Thoracic aorta (tissue), 2 donors: ENCODE data around the gene IBSP. TPM values are rescaled to one million over a fixed set of nuclear protein-coding genes. Genes with fewer than 3 reads are reported as not detected.

Source experiments
- ATAC-seq: fragments of 150-250 bp; one replicate; pipeline ENCODE4 v1.8.0; 2017; ENCODE audit warnings: low read depth; ENCODE audit not compliant: insufficient number of reproducible peaks, low FRiP score
- DNase-seq: peaks from one replicate; pipeline ENCODE4 v3.0.0-alpha.2; 2020; ENCODE audit warnings: low spot score
- H3K27ac ChIP-seq, 2 donors: fragments of 200-600 bp; sonication (generic); 1 replicate in 1 of 2; 2 replicates in 1 of 2; pipeline ENCODE4 v1.5.1; 2016; ENCODE audit warnings: mild to moderate bottlenecking in 2 of 2, moderate library complexity in 2 of 2
- H3K27me3 ChIP-seq: fragments of 200-600 bp; sonication (generic); replicated peaks from 2 replicates; pipeline ENCODE4 v1.6.0; 2016; ENCODE audit warnings: mild to moderate bottlenecking; ENCODE audit not compliant: insufficient read depth
- H3K36me3 ChIP-seq: fragments of 200-600 bp; sonication (generic); one replicate; pipeline ENCODE4 v1.5.1; 2016
- H3K4me1 ChIP-seq, 2 donors: fragments of 200-600 bp; sonication (generic); 1 replicate in 1 of 2; 2 replicates in 1 of 2; pipeline versions ENCODE4 v1.5.1 to v1.6.0; 2016; ENCODE audit warnings: low read depth in 2 of 2, mild to moderate bottlenecking in 1 of 2; ENCODE audit not compliant: control insufficient read depth in 1 of 2
- H3K4me3 ChIP-seq: fragments of 200-600 bp; sonication (generic); 2 replicates; pipeline ENCODE4 v1.5.1; 2016; ENCODE audit warnings: mild to moderate bottlenecking
- H3K9me3 ChIP-seq: fragments of 200-600 bp; sonication (generic); 2 replicates; pipeline ENCODE4 v1.5.1; 2016
- CTCF ChIP-seq: fragments of 200-600 bp; sonication (generic); IDR thresholded peaks from one replicate; pipeline ENCODE4 v1.5.1; 2019; ENCODE audit warnings: antibody characterized with exemption
- total RNA-seq, 2 donors: library from RNA; depleted of rRNA; stranded (reverse); fragments of >200 nt; gene quantifications; one replicate each; pipeline versions ENCODE4 v1.1.0 to v1.2.3, GENCODE V29; 2016

The IBSP gene
- total RNA-seq, 2 donors from 2014 or later = not detected

- no peak overlapping the region for H3K27ac ChIP-seq
Measured at GRCh38 chr4:87840149-87840548, 40.8 kb downstream of the IBSP start.

GRCh38 chr4:87843936-87844335, 44.6 kb downstream of the IBSP start:
- TF ChIP-seq CTCF = no peak
- ATAC-seq (peak; percentile 91), DNase-seq (no peak)
- Histone ChIP-seq H3K27ac (peak overlapping the region; percentile 65 to 67), H3K36me3 (no peaks in the 10 kb centered on the region), H3K4me3 (peak overlapping the region; percentile 20), H3K9me3 (no peaks in the 10 kb centered on the region), H3K4me1 (peaks cover 3 to 19% of the 10 kb centered on the region in 2 donors), H3K27me3 (no peaks in the 10 kb centered on the region)

More at GRCh38 chr4:87840149-87840548, 40.8 kb downstream of the IBSP start:
- Histone ChIP-seq H3K27me3 (no peaks in the 10 kb centered on the region), H3K36me3 (no peaks in the 10 kb centered on the region), H3K4me1 (peaks cover 3 to 21% of the 10 kb centered on the region in 2 donors), H3K4me3 (no peak overlapping the region), H3K9me3 (no peaks in the 10 kb centered on the region)
- DNase-seq = no peak
- ATAC-seq = no peak
- TF ChIP-seq CTCF = no peak

GRCh38 chr4:87844452-87844851, 45.1 kb downstream of the IBSP start:
- ATAC-seq (no peak), DNase-seq (no peak)
- no peak for TF ChIP-seq CTCF
- H3K27ac ChIP-seq = peak overlapping the region; percentile 65 to 67
- no peaks in the 10 kb centered on the region for H3K9me3 ChIP-seq
- peak overlapping the region; percentile 20 for H3K4me3 ChIP-seq
- peaks cover 3 to 13% of the 10 kb centered on the region in 2 donors for H3K4me1 ChIP-seq
- no peaks in the 10 kb centered on the region for H3K27me3 ChIP-seq
- no peaks in the 10 kb centered on the region for H3K36me3 ChIP-seq

- no peaks in the 10 kb centered on the region for H3K36me3 ChIP-seq
- H3K4me3 ChIP-seq = no peak overlapping the region
- H3K4me1 ChIP-seq = peaks cover 3 to 11% of the 10 kb centered on the region in 2 donors
- no peaks in the 10 kb centered on the region for H3K27me3 ChIP-seq
- ATAC-seq = no peak
- no peak for TF ChIP-seq CTCF
- no peak overlapping the region for H3K27ac ChIP-seq
- H3K9me3 ChIP-seq = no peaks in the 10 kb centered on the region
- no peak for DNase-seq
Measured at GRCh38 chr4:87846226-87846625, 46.9 kb downstream of the IBSP start.

GRCh38 chr4:87848622-87849351, 49.4 kb downstream of the IBSP start:
- no peak for DNase-seq
- H3K4me3 ChIP-seq = peak overlapping the region; percentile 65
- peak overlapping the region in 1 of 2 donors; percentile 4 for H3K27ac ChIP-seq

More at GRCh38 chr4:87848622-87849351, 49.4 kb downstream of the IBSP start:
- Histone ChIP-seq H3K36me3 (no peaks in the 10 kb centered on the region), H3K27me3 (no peaks in the 10 kb centered on the region), H3K9me3 (no peaks in the 10 kb centered on the region), H3K4me1 (peaks cover 0 to 8% of the 10 kb centered on the region in 2 donors)
- ATAC-seq = peak; percentile 49
- TF ChIP-seq CTCF = peak; percentile 63
